Parathyroid adenoma (tissue), 2 donors: Measurements from ENCODE around the gene LIMCH1.

Experiments used
- H2AFZ ChIP-seq: fragments of 300-600 bp; sonication (generic); one replicate; pipeline ENCODE4 v1.7.0; 2017; ENCODE audit warnings: antibody characterized with exemption, mild to moderate bottlenecking
- H3K27ac ChIP-seq: fragments of 300-600 bp; sonication (generic); one replicate; pipeline ENCODE4 v1.7.0; 2017
- H3K27me3 ChIP-seq: fragments of 300-600 bp; sonication (generic); one replicate; pipeline ENCODE4 v1.7.0; 2017; ENCODE audit warnings: low read length; ENCODE audit not compliant: control insufficient read depth, insufficient read depth
- H3K36me3 ChIP-seq: fragments of 300-600 bp; sonication (generic); one replicate; pipeline ENCODE4 v1.7.0; 2017; ENCODE audit warnings: low read length; ENCODE audit not compliant: control insufficient read depth, insufficient read depth
- H3K4me1 ChIP-seq: fragments of 300-600 bp; sonication (generic); one replicate; pipeline ENCODE4 v1.7.0; 2017; ENCODE audit warnings: control low read depth
- H3K4me2 ChIP-seq: fragments of 300-600 bp; sonication (generic); one replicate; pipeline ENCODE4 v1.7.0; 2017; ENCODE audit warnings: low read length
- H3K4me3 ChIP-seq: fragments of 300-600 bp; sonication (generic); one replicate; pipeline ENCODE4 v1.7.0; 2017; ENCODE audit warnings: low read depth, low read length
- H3K79me2 ChIP-seq: fragments of 300-600 bp; sonication (generic); one replicate; pipeline ENCODE4 v1.7.0; 2017; ENCODE audit warnings: control low read depth
- H3K9ac ChIP-seq: fragments of 300-600 bp; sonication (generic); one replicate; pipeline ENCODE4 v1.7.0; 2017; ENCODE audit warnings: mild to moderate bottlenecking
- H3K9me3 ChIP-seq: fragments of 300-600 bp; sonication (generic); one replicate; pipeline ENCODE4 v1.7.0; 2017; ENCODE audit warnings: low read length; ENCODE audit not compliant: control insufficient read depth
- TF ChIP-seq, protein P1 (sequence below): fragments of 300-600 bp; sonication (generic); IDR thresholded peaks from one replicate; pipeline ENCODE4 v1.7.0; 2017; ENCODE audit warnings: antibody characterized with exemption, mild to moderate bottlenecking
- donor health status: primary hyperparathyroidism.

The LIMCH1 gene

DNA sequence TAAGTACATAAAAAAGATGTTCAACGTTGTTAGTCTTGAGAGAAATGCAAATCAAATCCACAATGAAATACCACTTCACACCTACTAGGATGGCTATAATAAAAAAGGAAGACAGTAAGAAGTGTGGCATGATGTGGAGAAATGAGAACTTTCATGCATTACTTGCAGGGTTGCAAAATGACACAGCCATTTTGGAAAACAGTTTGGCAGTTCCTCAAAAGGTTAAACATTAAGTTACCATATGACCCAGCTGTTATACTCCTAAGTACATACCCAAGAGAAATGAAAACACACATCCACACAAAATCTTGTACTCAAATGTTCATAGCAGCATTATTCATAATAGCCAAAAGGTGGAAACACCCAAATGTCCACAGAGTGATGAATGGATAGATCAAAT lies 25.8 kb upstream of the LIMCH1 start:
- H3K9ac ChIP-seq = no peak overlapping the region
- TF ChIP-seq, protein P1, sequence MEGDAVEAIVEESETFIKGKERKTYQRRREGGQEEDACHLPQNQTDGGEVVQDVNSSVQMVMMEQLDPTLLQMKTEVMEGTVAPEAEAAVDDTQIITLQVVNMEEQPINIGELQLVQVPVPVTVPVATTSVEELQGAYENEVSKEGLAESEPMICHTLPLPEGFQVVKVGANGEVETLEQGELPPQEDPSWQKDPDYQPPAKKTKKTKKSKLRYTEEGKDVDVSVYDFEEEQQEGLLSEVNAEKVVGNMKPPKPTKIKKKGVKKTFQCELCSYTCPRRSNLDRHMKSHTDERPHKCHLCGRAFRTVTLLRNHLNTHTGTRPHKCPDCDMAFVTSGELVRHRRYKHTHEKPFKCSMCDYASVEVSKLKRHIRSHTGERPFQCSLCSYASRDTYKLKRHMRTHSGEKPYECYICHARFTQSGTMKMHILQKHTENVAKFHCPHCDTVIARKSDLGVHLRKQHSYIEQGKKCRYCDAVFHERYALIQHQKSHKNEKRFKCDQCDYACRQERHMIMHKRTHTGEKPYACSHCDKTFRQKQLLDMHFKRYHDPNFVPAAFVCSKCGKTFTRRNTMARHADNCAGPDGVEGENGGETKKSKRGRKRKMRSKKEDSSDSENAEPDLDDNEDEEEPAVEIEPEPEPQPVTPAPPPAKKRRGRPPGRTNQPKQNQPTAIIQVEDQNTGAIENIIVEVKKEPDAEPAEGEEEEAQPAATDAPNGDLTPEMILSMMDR = no peak
- no peaks in the 10 kb centered on the region for H3K36me3 ChIP-seq
- H3K79me2 ChIP-seq = no peaks in the 10 kb centered on the region
- no peaks in the 10 kb centered on the region for H3K9me3 ChIP-seq
- H2AFZ ChIP-seq = no peak overlapping the region
- no peak overlapping the region for H3K27ac ChIP-seq
- no peak overlapping the region for H3K4me3 ChIP-seq
- no peaks in the 10 kb centered on the region for H3K4me1 ChIP-seq
- H3K4me2 ChIP-seq = no peak overlapping the region
- no peaks in the 10 kb centered on the region for H3K27me3 ChIP-seq

DNA sequence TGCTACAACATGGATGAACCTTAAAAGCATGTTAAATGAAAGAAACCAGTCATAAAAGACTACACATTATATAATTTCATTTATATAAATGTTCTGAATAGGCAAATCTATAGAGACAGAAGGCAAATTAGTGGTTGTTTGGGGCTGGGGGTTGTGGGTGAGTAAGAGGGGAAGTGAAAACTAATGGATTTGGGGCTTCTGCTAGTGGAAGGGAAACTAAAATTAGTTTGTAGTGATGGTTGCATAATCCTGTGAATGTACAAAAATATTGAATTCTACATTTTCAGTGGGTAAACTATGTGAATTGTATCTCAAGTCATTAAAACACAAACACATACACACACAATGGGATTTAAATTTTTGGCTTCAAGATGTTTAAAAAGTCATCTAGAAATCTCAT lies 25.4 kb upstream of the LIMCH1 start:
- H3K4me1 ChIP-seq = no peaks in the 10 kb centered on the region
- TF ChIP-seq, protein P1 = no peak
- no peaks in the 10 kb centered on the region for H3K9me3 ChIP-seq
- no peaks in the 10 kb centered on the region for H3K27me3 ChIP-seq
- H2AFZ ChIP-seq = no peak overlapping the region
- no peak overlapping the region for H3K9ac ChIP-seq
- no peaks in the 10 kb centered on the region for H3K79me2 ChIP-seq
- H3K36me3 ChIP-seq = no peaks in the 10 kb centered on the region
- H3K27ac ChIP-seq = no peak overlapping the region
- H3K4me2 ChIP-seq = no peak overlapping the region
- H3K4me3 ChIP-seq = no peak overlapping the region

DNA sequence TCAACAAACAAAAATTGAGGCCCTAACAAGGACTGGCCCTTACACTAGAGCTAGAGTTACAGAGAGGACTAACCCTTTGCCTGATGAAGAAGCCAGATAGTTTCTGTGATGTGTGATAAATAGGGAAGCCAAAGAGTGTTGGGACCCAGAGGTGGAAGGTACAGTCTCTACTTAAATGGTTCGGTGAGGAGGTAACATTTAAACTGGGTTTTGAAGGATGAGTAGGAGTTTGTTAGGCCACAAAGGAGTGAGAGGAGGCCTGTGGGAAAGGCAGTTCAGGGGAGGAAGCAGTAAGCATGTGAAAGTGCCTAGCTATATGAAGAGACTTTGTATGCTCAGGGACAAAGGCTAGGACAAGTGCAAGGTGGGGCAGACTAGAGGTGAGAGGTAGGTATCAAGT lies 23.8 kb upstream of the LIMCH1 start:
- no peaks in the 10 kb centered on the region for H3K27me3 ChIP-seq
- no peak overlapping the region for H3K27ac ChIP-seq
- TF ChIP-seq, protein P1 = no peak
- H3K4me2 ChIP-seq = no peak overlapping the region
- H2AFZ ChIP-seq = no peak overlapping the region
- no peaks in the 10 kb centered on the region for H3K79me2 ChIP-seq
- H3K9me3 ChIP-seq = no peaks in the 10 kb centered on the region
- H3K9ac ChIP-seq = no peak overlapping the region
- no peaks in the 10 kb centered on the region for H3K4me1 ChIP-seq
- H3K36me3 ChIP-seq = no peaks in the 10 kb centered on the region
- H3K4me3 ChIP-seq = no peak overlapping the region

DNA sequence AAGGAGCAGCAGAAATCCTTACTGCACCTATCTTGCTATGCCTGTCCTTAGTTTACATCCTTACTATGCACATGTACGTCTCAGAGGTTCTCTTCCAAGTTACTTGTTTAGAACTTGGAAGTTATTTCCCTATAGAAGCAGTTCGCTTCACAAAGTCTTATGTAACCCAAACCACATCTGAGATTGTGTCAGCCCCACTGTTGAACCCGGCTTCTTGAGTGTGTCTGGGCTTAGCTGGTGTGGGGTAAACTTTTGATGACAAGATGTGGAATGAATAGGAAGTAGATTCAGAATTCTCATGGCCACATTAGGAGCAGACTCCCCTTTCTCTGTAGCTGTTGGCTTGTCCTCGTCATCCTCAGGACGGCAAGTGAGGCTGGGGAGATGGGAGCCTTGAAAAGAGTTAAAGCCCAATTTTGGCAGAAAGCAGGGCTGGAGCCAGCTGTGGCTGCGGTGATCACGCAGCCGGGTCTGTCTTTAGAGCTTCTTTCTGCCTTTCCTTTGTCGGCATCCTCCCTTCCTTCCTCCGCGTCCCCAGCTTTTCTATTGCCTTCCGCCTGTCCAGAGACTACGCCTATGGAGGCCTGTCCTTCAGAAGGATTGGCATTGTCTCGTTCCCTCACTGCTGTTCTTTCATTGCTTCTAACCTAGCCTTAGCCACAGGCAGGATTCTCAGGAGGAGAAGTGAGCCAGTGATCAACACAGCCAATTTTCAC lies 23.0 kb upstream of the LIMCH1 start:
- no peaks in the 10 kb centered on the region for H3K27me3 ChIP-seq
- H3K4me2 ChIP-seq = no peak overlapping the region
- H3K9ac ChIP-seq = no peak overlapping the region
- no peaks in the 10 kb centered on the region for H3K9me3 ChIP-seq
- H3K79me2 ChIP-seq = no peaks in the 10 kb centered on the region
- no peak overlapping the region for H3K27ac ChIP-seq
- H3K4me3 ChIP-seq = no peak overlapping the region
- TF ChIP-seq, protein P1 = no peak
- H2AFZ ChIP-seq = no peak overlapping the region
- H3K4me1 ChIP-seq = no peaks in the 10 kb centered on the region
- H3K36me3 ChIP-seq = no peaks in the 10 kb centered on the region

- H3K4me2 ChIP-seq = no peak overlapping the region
- no peak overlapping the region for H2AFZ ChIP-seq
- no peak overlapping the region for H3K9ac ChIP-seq
- no peaks in the 10 kb centered on the region for H3K27me3 ChIP-seq
- H3K27ac ChIP-seq = no peak overlapping the region
- H3K4me3 ChIP-seq = no peak overlapping the region
- H3K36me3 ChIP-seq = no peaks in the 10 kb centered on the region
- TF ChIP-seq, protein P1 = no peak
- no peaks in the 10 kb centered on the region for H3K4me1 ChIP-seq
- no peaks in the 10 kb centered on the region for H3K9me3 ChIP-seq
- H3K79me2 ChIP-seq = no peaks in the 10 kb centered on the region
Measured at GRCh38 chr4:41517121-41517520, 20.8 kb upstream of the LIMCH1 start.
